Astrocyte (in vitro differentiated cells and primary cell): ENCODE results near the gene LITAF.

Experiments used
- EZH2 ChIP-seq: IDR thresholded peaks from 2 replicates; pipeline ENCODE4 v1.6.1; 2012; ENCODE audit warnings: mild to moderate bottlenecking, low read length, inconsistent platforms; ENCODE audit not compliant: insufficient read depth
- TF ChIP-seq, protein P1 (sequence below): IDR thresholded peaks from 2 replicates; pipeline ENCODE4 v1.5.1; 2011; ENCODE audit warnings: low read depth, mild to moderate bottlenecking, inconsistent platforms, low read length, moderate library complexity; ENCODE audit not compliant: insufficient read depth

DNA sequence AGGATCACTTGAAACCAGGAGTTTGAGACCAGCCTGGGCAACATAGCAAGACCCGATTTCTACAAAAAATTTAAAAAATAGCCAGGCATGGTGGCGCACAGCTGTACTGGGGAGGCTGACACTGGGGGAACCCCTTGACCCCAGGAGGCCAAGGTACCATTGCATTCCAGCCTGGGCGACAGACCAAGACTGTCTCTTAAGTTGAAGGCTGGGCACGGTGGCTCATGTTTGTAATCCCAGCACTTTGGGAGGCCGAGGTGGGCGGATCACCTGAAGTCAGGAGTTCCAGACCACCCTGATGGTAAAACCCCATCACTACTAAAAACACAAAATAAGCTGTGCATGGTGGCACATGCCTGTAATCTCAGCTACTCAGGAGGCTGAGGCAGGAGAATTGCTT is 74.9 kb downstream of the LITAF start:
- TF ChIP-seq, protein P1, sequence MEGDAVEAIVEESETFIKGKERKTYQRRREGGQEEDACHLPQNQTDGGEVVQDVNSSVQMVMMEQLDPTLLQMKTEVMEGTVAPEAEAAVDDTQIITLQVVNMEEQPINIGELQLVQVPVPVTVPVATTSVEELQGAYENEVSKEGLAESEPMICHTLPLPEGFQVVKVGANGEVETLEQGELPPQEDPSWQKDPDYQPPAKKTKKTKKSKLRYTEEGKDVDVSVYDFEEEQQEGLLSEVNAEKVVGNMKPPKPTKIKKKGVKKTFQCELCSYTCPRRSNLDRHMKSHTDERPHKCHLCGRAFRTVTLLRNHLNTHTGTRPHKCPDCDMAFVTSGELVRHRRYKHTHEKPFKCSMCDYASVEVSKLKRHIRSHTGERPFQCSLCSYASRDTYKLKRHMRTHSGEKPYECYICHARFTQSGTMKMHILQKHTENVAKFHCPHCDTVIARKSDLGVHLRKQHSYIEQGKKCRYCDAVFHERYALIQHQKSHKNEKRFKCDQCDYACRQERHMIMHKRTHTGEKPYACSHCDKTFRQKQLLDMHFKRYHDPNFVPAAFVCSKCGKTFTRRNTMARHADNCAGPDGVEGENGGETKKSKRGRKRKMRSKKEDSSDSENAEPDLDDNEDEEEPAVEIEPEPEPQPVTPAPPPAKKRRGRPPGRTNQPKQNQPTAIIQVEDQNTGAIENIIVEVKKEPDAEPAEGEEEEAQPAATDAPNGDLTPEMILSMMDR, result no peak
- TF ChIP-seq EZH2, result no peak
